Measurements from ENCODE around the gene TP63. TPM values are rescaled to one million over a fixed set of nuclear protein-coding genes. Genes with fewer than 3 reads are reported as not detected.

The TP63 gene
- total and polyA plus RNA-seq, 2 experiments from 2014 or later, result not detected

- TF ChIP-seq ZNF462 (CRISPR knock-in tag; IDR thresholded peaks at IDR 0.05), result no peak
- no peak for TF ChIP-seq NANOG (IDR thresholded peaks at IDR 0.05; ENCODE audit: borderline replicate concordance)
- TF ChIP-seq EZH2 (IDR thresholded peaks at IDR 0.05; ENCODE audit: low read depth, unreplicated experiment), result no peak
Observed at GRCh38 chr3:189937302-189938127, 306.3 kb downstream of the TP63 start (continued).

- H3K4me1 ChIP-seq (ENCODE audit: insufficient read depth), result no peaks in the 10 kb centered on the region
- H3K4me2 ChIP-seq, result no peak overlapping the region
- H3K79me2 ChIP-seq (replicated peaks; ENCODE audit: insufficient read depth), result no peaks in the 10 kb centered on the region
- no peaks in the 10 kb centered on the region for H3K36me3 Mint-ChIP-seq (ENCODE audit: low read depth)
- H3K27me3 ChIP-seq (ENCODE audit: insufficient read depth), result no peaks in the 10 kb centered on the region
- TF ChIP-seq ZNF114 (CRISPR knock-in tag; IDR thresholded peaks at IDR 0.05) (no peak), STAT1 (IDR thresholded peaks at IDR 0.05; ENCODE audit: unreplicated experiment) (no peak), ETS1 (IDR thresholded peaks at IDR 0.05) (no peak), NANOG (IDR thresholded peaks at IDR 0.05; ENCODE audit: borderline replicate concordance) (no peak), CTCF (conservative IDR thresholded peaks at IDR 0.05; ENCODE audit: low read depth in 2 of 2) (no peak), EZH2 (IDR thresholded peaks at IDR 0.05; ENCODE audit: low read depth, unreplicated experiment) (no peak), REST (IDR thresholded peaks at IDR 0.05; ENCODE audit: unreplicated experiment) (no peak), ZNF331 (CRISPR knock-in tag; IDR thresholded peaks at IDR 0.05; ENCODE audit: low read depth) (no peak)
- no peaks in the 10 kb centered on the region for H3K4me1 Mint-ChIP-seq
- DNase-seq (ENCODE audit: low spot score), result peak; percentile 14
- H3K9me3 Mint-ChIP-seq, result no peaks in the 10 kb centered on the region
- no peaks in the 10 kb centered on the region for H3K27me3 Mint-ChIP-seq (ENCODE audit: insufficient read depth, low read depth, poor library complexity)
- no peak overlapping the region for H3K4me3 Mint-ChIP-seq
- ATAC-seq, result no peak
- no peaks in the 10 kb centered on the region for H3F3A ChIP-seq (replicated peaks; ENCODE audit: low read depth)
- H3K27ac ChIP-seq (ENCODE audit: low read depth), result no peak overlapping the region
- no peak overlapping the region for H3K27ac Mint-ChIP-seq
- no peaks in the 10 kb centered on the region for H3K36me3 ChIP-seq (ENCODE audit: insufficient read depth)
- no peak overlapping the region for H3K4me3 ChIP-seq
- H4K20me1 ChIP-seq (replicated peaks; ENCODE audit: insufficient read depth), result no peaks in the 10 kb centered on the region
- 0 out of 2 replicates have a peak, but pooled peaks cover 3% of the 10 kb centered on the region for H3K9me2 ChIP-seq (ENCODE audit: insufficient read depth)
- peak overlapping the region; percentile 84 for H2AFZ ChIP-seq
Observed at GRCh38 chr3:189941125-189941524, 309.9 kb downstream of the TP63 start.

All from GM23338 (cell line).